Activated CD8-positive, alpha-beta memory T cell treated with anti-CD3 and anti-CD28 coated beads, Interleukin-2, amount 50 U/mL, for 1 hour (primary cell): ENCODE measurements around the gene CHST13.

Experiments
- DNase-seq: peaks from one replicate; pipeline ENCODE4 v3.0.0-alpha.2; 2020; ENCODE audit errors: extremely low read depth

The CHST13 gene

DNA sequence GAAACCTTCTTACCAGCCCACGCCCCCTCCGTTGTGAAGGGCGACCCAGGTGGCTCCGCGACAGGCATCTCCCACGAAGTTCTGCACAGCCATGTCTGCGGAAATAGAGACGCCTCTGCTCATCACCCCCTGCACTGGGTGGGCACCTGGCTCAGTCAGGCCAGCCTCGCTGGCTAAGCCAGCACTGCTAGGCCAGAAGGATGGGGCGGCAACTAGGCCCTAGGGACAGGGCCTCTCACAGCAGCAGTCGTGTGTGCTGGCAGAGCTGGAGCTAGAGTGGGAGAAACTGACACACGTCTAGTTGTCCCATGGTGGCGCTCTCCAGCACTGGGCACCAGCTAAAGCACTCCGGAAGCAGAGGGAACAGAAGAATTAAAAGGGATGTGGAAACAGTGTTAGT is 35.8 kb upstream of the CHST13 start:
- no peak for DNase-seq

DNA sequence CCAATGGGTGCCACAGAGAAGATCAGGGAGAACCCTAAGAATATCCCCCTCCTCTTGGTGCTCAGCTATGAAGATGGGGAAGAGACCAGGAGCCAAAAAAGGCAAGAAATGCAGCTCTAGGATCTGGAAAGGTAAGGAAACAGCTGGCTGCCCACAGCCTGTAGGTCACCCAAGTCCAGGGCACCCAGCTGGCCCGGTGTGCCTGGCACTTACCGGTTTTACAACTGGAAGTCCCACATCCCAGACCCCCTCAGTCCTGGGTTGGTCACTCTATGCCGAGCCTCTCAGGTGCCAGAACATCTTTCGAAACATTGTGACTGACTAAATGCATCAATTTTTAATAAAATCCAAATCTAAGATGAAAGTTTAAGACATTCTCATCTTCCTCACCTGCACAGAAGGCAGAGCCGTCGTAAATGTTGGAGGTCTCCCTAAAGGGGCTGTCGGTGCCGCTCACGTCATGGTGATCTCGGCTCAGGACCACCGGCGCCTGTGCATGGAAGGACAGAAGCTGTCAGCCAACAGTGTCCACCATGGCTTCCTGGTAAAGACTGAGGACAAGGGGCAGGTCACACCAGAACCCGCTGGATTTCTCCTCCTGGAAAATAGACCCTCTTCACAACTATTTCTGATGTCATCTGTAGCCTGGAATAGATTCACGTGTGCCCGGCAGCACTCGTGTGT is 34.9 kb upstream of the CHST13 start:
- no peak for DNase-seq

DNA sequence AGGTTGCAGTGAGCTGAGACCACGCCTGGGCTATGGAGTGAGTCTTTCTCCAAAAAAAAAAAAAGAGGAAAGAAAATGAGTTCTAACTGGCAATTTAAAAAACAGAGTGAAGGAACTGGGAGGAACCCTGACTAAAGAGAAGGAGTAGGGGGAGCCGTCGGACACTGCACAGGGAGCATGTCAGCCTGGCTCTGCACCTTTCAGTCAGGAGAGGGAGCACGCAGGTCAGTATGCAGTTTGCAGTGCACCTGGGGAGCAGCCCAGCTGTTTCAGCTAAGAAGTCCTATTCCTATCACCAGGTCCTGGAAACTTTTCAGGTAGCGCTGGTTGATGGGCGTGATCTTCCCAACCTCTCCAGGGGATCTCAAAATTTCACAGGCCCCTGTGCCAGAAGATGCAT is 33.3 kb upstream of the CHST13 start:
- DNase-seq, result no peak

GRCh38 chr3:126491221-126492013 is 32.5 kb upstream of the CHST13 start:
- DNase-seq, result no peak

- DNase-seq, result no peak
Observed at GRCh38 chr3:126493051-126493450, 30.9 kb upstream of the CHST13 start.

- no peak for DNase-seq
Observed at GRCh38 chr3:126493739-126494138, 30.2 kb upstream of the CHST13 start.

- DNase-seq, result no peak
Observed at GRCh38 chr3:126494204-126494969, 29.6 kb upstream of the CHST13 start.

- DNase-seq, result no peak
Observed at GRCh38 chr3:126494970-126495230, 29.1 kb upstream of the CHST13 start.

DNA sequence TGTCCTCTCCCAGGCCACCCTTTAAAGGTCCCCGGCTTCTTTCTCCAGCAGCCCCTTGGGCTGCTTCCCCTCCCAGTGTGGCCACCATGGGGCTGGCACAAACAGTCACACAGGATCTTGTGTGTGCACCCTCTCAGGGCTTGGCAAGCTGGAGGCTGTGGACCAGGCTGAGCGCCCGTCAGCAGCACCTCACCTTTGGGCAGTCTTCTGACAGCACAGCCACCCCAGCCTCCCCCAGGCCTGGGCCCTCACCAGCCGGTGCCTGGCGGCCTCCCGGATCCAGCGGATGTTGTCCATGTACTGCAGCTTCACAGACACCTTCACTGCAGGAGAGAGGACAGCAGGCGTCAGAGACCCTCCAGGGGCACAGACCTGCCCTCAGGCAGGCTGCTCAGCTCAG is 28.2 kb upstream of the CHST13 start:
- no peak for DNase-seq

- no peak for DNase-seq
Observed at GRCh38 chr3:126496894-126497850, 26.8 kb upstream of the CHST13 start.

- no peak for DNase-seq
Observed at GRCh38 chr3:126497956-126498355, 26.0 kb upstream of the CHST13 start.

DNA sequence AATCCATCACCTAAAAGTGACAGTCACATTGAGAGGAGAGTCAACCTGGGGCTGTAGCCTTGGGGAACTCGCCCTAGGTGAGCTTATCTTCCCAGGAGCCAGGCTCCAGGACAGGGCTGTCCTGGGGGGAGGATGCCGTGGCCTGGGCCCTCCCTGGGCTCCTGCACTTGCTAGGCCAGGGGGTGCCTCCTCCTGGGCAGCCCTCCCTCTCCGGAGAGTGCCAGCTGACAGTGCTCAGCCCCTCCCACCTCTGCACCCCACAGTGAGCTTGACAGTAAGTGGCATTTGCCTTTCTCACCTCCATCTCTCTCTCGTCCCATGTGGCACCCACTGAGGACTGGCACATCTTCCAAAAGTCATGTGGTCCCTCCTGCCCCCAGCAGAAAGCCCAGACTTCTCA is 25.5 kb upstream of the CHST13 start:
- no peak for DNase-seq

GRCh38 chr3:126498929-126499328 is 25.0 kb upstream of the CHST13 start:
- no peak for DNase-seq

DNA sequence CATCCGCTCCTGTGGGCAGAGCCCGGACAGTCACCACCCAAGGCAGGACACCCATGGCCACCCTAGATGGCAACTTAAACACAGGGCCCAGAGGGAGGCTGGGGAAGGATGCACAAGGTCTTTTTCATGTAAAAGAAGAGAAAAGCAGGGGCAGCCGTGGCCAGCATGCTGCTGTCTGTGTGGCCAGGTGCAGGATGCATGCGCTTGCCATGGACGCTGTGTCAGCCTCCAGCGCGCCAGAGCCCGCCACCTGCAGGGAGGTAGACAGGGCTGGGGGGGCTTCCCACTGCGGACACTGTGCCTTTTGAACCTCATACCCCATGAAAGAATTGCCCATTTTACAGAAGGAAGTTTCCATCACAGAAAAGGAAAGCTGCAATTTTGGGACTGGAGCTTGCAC is 24.6 kb upstream of the CHST13 start:
- DNase-seq, result no peak

GRCh38 chr3:126500016-126500415 is 23.9 kb upstream of the CHST13 start:
- DNase-seq, result no peak

- no peak for DNase-seq
Observed at GRCh38 chr3:126501054-126501453, 22.9 kb upstream of the CHST13 start.

DNA sequence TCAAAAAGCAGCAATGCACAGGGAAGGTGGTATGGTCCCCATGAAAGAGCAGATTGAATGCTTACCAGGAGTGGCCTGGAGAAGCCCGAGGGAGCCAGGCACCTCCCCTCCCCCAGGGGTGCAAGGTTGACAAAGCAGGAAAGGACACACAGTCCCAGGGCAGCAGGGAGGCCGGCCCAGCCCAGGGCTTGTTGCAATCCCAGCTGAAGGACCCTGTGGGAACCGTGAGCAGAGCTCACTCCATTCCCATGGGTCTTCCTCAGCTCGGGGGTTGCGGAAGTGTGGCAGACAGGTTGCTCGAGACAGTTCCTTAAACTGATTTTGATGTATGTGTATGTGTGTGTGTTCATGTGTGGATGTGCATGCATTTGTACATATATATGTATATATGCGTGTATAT is 22.2 kb upstream of the CHST13 start:
- DNase-seq, result no peak

DNA sequence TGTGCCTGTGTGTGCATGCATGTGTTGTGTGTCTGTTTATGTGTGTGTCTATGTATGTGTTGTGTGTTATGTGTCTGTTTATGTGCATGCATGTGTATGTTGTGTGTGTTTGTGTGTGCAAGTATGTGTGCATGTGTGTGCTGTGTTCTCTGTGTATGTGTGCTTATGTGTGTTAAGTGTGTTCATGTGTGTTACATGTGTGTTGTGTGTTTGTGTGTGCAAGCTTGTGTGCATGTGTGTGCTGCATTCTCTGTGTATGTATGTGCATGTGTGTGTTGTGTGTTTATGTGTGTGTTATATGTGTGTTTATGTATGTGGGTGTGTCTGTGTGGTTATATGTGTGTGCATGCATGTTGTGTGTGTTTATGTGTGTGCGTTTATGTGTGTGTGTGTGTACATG is 21.3 kb upstream of the CHST13 start:
- DNase-seq, result no peak

DNA sequence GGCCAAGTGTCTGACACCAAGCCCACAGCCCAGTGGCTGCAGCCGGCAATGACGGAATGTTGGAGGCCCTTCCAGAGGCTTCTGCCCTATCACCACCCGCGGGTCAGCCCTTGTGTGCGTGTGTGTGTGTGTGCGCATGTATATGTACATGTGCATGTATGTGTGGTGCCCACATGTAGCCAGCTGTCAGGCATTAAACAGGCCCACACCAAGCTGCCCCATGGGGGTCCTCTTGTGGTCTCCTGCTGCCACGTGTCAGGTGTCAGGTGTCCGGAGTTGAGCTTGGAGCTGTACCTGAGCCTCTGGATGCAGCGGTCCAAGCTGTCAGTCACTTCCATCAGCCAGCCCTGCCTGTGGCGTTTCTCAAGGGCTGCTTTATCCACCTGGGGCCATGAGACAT is 20.3 kb upstream of the CHST13 start:
- DNase-seq, result no peak

- no peak for DNase-seq
Observed at GRCh38 chr3:126507886-126508285, 16.1 kb upstream of the CHST13 start.

DNA sequence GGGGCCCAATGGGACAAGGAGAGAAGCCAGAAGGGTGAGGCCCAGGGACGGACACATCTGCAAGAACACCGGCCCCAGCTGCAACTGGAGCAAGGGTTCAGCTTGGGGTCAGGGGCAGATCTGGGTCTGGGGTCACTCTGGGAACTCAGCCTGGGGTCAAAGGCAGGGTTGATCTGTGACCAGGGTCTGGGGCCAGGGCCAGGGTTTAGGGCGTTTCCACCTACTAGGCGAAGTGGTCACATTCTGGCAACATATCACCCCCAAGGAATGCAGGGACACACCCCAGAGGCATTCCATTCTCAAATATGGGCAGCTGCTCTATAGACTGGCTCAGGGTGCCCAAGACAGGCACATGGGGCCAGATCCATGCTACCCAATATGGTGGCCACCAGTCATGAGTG is 15.4 kb upstream of the CHST13 start:
- DNase-seq, result no peak
